SU-DHL-6 (cell line): ENCODE data around the gene CPHXL2.

Source experiments
- H2AFZ ChIP-seq: fragments of 200-600 bp; sonication (generic); 2 replicates; pipeline ENCODE4 v1.6.1; 2014; ENCODE audit warnings: low read depth, mild to moderate bottlenecking, moderate library complexity, mixed read lengths, antibody characterized with exemption, low read length; ENCODE audit not compliant: severe bottlenecking
- H3F3A ChIP-seq: fragments of 200-600 bp; shearing (Covaris generic); 2 replicates; pipeline ENCODE4 v1.6.0; 2016; ENCODE audit warnings: antibody characterized with exemption, mild to moderate bottlenecking; ENCODE audit not compliant: insufficient read depth
- H3K27ac ChIP-seq: fragments of 200-600 bp; sonication (generic); 2 replicates; pipeline ENCODE4 v1.5.1; 2016; ENCODE audit warnings: low read depth, mild to moderate bottlenecking, low read length, moderate library complexity, mixed read lengths
- H3K27me3 ChIP-seq: fragments of 200-600 bp; sonication (generic), shearing (Covaris generic); 2 replicates; pipeline ENCODE4 v1.6.0; 2014; ENCODE audit warnings: mild to moderate bottlenecking, low read length
- H3K36me3 ChIP-seq: fragments of 200-600 bp; sonication (generic); 2 replicates; pipeline ENCODE4 v1.6.1; 2014; ENCODE audit warnings: mild to moderate bottlenecking, low read length, mixed read lengths
- H3K4me2 ChIP-seq: fragments of 300-600, 200-600 bp; shearing (Covaris generic), sonication (generic); 2 replicates; pipeline ENCODE4 v1.6.0; 2014; ENCODE audit warnings: low read length, low read depth, mild to moderate bottlenecking; ENCODE audit not compliant: poor library complexity, severe bottlenecking
- H3K4me3 ChIP-seq: fragments of 200-600 bp; sonication (generic); 2 replicates; pipeline ENCODE4 v1.5.1; 2014; ENCODE audit warnings: antibody characterized with exemption, low read length, mild to moderate bottlenecking, mixed read lengths; ENCODE audit not compliant: insufficient read depth, poor library complexity, severe bottlenecking
- H3K79me2 ChIP-seq: fragments of 200-600 bp; sonication (generic); 2 replicates; pipeline ENCODE4 v1.6.1; 2014; ENCODE audit warnings: mild to moderate bottlenecking, low read length, moderate library complexity; ENCODE audit not compliant: insufficient read depth
- H3K9ac ChIP-seq: fragments of 200-600 bp; sonication (generic); 2 replicates; pipeline ENCODE4 v1.7.0; 2014; ENCODE audit warnings: mild to moderate bottlenecking, low read length
- H3K9me2 ChIP-seq: fragments of 200-600 bp; sonication (generic); replicated peaks from 2 replicates; pipeline ENCODE4 v1.6.1; 2014; ENCODE audit warnings: low read length; ENCODE audit not compliant: insufficient read depth
- H3K9me3 ChIP-seq: fragments of 200-600 bp; sonication (generic); 2 replicates; pipeline ENCODE4 v1.6.1; 2014; ENCODE audit warnings: low read length, mixed read lengths; ENCODE audit not compliant: insufficient read depth
- H4K20me1 ChIP-seq: fragments of 200-600 bp; sonication (generic); 2 replicates; pipeline ENCODE4 v1.6.1; 2014; ENCODE audit warnings: low read depth, mild to moderate bottlenecking, antibody characterized with exemption, low read length, moderate library complexity, mixed read lengths
- EZH2phosphoT487 ChIP-seq: fragments of 200-600 bp; sonication (generic), shearing (Covaris generic); conservative IDR thresholded peaks from 2 replicates; pipeline ENCODE4 v1.6.1; 2018; ENCODE audit warnings: mild to moderate bottlenecking, antibody characterized with exemption, low read length, moderate library complexity, mixed read lengths
- TF ChIP-seq, protein P1 (sequence below): fragments of 200-600 bp; sonication (generic); IDR thresholded peaks from one replicate; pipeline ENCODE4 v1.5.1; 2017; ENCODE audit warnings: antibody characterized with exemption, mild to moderate bottlenecking, low read length, moderate library complexity; ENCODE audit not compliant: insufficient read depth, poor library complexity, severe bottlenecking

Gene CPHXL2

DNA sequence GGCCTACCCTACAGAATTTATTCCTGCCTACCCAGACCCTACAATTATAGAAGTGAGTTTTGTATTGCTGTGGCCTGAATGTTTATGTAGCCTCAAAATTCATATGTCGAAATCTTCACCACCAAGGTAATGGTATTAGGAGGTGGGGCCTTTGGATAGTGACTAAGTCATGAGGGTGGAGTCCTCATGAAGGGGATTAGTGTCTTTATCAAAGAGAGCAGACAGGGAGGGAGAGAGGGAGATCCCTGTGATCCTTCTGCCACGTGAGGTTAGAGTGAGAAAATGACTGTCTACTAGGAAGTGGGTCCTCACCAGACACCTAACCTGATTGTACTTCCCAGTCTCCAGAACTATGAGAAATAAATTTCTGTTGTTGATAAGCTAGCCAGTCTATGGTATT lies 25.4 kb upstream of the CPHXL2 start:
- H3K27me3 ChIP-seq = no peaks in the 10 kb centered on the region
- H3K27ac ChIP-seq = no peak overlapping the region
- TF ChIP-seq, protein P1, sequence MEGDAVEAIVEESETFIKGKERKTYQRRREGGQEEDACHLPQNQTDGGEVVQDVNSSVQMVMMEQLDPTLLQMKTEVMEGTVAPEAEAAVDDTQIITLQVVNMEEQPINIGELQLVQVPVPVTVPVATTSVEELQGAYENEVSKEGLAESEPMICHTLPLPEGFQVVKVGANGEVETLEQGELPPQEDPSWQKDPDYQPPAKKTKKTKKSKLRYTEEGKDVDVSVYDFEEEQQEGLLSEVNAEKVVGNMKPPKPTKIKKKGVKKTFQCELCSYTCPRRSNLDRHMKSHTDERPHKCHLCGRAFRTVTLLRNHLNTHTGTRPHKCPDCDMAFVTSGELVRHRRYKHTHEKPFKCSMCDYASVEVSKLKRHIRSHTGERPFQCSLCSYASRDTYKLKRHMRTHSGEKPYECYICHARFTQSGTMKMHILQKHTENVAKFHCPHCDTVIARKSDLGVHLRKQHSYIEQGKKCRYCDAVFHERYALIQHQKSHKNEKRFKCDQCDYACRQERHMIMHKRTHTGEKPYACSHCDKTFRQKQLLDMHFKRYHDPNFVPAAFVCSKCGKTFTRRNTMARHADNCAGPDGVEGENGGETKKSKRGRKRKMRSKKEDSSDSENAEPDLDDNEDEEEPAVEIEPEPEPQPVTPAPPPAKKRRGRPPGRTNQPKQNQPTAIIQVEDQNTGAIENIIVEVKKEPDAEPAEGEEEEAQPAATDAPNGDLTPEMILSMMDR = no peak
- no peak for TF ChIP-seq EZH2phosphoT487
- no peaks in the 10 kb centered on the region for H3F3A ChIP-seq
- H3K9me3 ChIP-seq = no peaks in the 10 kb centered on the region
- no peaks in the 10 kb centered on the region for H3K79me2 ChIP-seq
- no peaks in the 10 kb centered on the region for H3K9me2 ChIP-seq
- H4K20me1 ChIP-seq = no peaks in the 10 kb centered on the region
- no peaks in the 10 kb centered on the region for H3K36me3 ChIP-seq
- no peak overlapping the region for H3K9ac ChIP-seq
- H3K4me3 ChIP-seq = no peak overlapping the region
- no peak overlapping the region for H3K4me2 ChIP-seq
- no peak overlapping the region for H2AFZ ChIP-seq

DNA sequence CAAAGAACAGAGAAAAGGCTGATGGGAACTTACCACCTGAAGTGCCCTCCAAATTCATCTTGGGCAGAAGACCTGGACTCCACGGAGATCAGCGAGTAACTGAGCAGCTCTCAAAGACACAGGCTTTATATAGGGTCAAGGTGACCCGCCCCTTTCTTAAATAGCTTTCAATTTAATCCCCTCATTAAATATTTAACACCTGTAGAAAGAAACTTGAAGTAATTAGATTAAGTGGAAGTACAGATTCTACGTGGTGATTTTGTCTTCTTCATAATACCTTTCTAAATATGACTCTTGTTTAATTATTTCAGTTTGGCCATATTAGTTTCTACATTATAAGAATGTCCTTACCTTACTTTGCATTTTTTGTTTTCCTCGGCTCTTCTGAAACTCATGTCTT lies 24.6 kb upstream of the CPHXL2 start, which contains the start of gene DUXB:
Gene DUXB (minus strand): TSS at position 101 of the 400 bp plus-strand sequence. CDS start 43 bp downstream, at position 58.
- Histone ChIP-seq H3K9me3 (no peaks in the 10 kb centered on the region), H3K4me2 (no peak within 1 kb of the TSS), H2AFZ (no peak within 1 kb of the TSS), H3K27ac (no peak within 1 kb of the TSS), H4K20me1 (no peaks in the 10 kb centered on the region), H3K27me3 (no peaks in the 10 kb centered on the region), H3F3A (no peaks in the 10 kb centered on the region), H3K9ac (no peak within 1 kb of the TSS), H3K9me2 (no peaks in the 10 kb centered on the region), H3K4me3 (no peak within 1 kb of the TSS), H3K36me3 (no peaks in the 10 kb centered on the region), H3K79me2 (no peaks in the 10 kb centered on the region)
- TF ChIP-seq, protein P1 = no peak
- no peak for TF ChIP-seq EZH2phosphoT487

DNA sequence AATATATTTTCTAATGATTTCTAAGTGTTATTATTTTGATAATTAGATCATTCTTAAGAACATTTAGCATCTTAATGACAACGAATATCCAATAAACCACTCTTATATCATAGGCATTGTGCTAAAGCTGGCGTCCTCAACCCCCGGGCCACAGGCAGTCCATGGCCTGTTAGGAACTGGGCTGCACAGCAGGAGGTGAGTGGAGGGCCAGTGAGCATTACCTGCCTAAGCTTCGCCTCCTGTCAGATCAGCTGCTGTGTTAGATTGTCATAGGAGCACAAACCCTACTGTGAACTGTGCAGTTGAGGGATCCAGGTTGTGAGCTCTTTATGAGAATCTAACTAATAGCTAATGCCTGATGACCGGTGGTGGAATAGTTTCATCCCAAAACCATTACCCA lies 20.8 kb upstream of the CPHXL2 start:
- Histone ChIP-seq H3K79me2 (no peaks in the 10 kb centered on the region), H3K4me3 (no peak overlapping the region), H3K4me2 (no peak overlapping the region), H3K9me2 (no peaks in the 10 kb centered on the region), H3K36me3 (no peaks in the 10 kb centered on the region), H3K27me3 (no peaks in the 10 kb centered on the region), H4K20me1 (no peaks in the 10 kb centered on the region), H3K9ac (no peak overlapping the region), H3F3A (no peaks in the 10 kb centered on the region), H2AFZ (no peak overlapping the region), H3K9me3 (no peaks in the 10 kb centered on the region), H3K27ac (no peak overlapping the region)
- no peak for TF ChIP-seq EZH2phosphoT487
- TF ChIP-seq, protein P1 = no peak
